Activated T-cell treated with anti-CD3 and anti-CD28 coated beads for 1 hour (primary cell): Measurements from ENCODE around the gene MEGF6.
"Not testable (repeated sequence)": the region's sequence is repeated elsewhere in the genome, so short reads cannot be mapped to it uniquely, and the experiment has no call there.

Source experiments
- DNase-seq: peaks from one replicate; pipeline ENCODE4 v3.0.0-alpha.2; 2020; ENCODE audit warnings: low read depth

The MEGF6 gene

GRCh38 chr1:3595949-3596348 is 15.4 kb downstream of the MEGF6 start:
- DNase-seq, result no peak

- no peak for DNase-seq
These were observed 16.5 kb downstream of the MEGF6 start for GRCh38 chr1:3594706-3595377.

GRCh38 chr1:3593745-3594144 is 17.6 kb downstream of the MEGF6 start:
- DNase-seq, result no peak

GRCh38 chr1:3593334-3593733 is 18.0 kb downstream of the MEGF6 start:
- DNase-seq, result no peak

- no peak for DNase-seq
These were observed 20.1 kb downstream of the MEGF6 start for GRCh38 chr1:3590951-3591865.

- DNase-seq, result no peak
These were observed 21.1 kb downstream of the MEGF6 start for GRCh38 chr1:3590139-3590763.

GRCh38 chr1:3588395-3588794 is 22.9 kb downstream of the MEGF6 start:
- DNase-seq, result no peak

GRCh38 chr1:3586986-3587759 is 24.1 kb downstream of the MEGF6 start:
- DNase-seq, result no peak

- no peak for DNase-seq
These were observed 25.3 kb downstream of the MEGF6 start for GRCh38 chr1:3585940-3586568.

GRCh38 chr1:3585353-3585868 is 25.9 kb downstream of the MEGF6 start:
- DNase-seq, result not testable (repeated sequence)

GRCh38 chr1:3584915-3585314 is 26.4 kb downstream of the MEGF6 start:
- DNase-seq, result no peak

GRCh38 chr1:3583751-3584150 is 27.6 kb downstream of the MEGF6 start:
- DNase-seq, result not testable (repeated sequence)

- DNase-seq, result no peak
These were observed 29.8 kb downstream of the MEGF6 start for GRCh38 chr1:3581296-3582036.

GRCh38 chr1:3580231-3580630 is 31.1 kb downstream of the MEGF6 start:
- DNase-seq, result no peak

GRCh38 chr1:3579626-3580025 is 31.7 kb downstream of the MEGF6 start:
- DNase-seq, result no peak

- DNase-seq, result no peak
These were observed 32.4 kb downstream of the MEGF6 start for GRCh38 chr1:3578906-3579305.

GRCh38 chr1:3578433-3578805 is 32.9 kb downstream of the MEGF6 start:
- DNase-seq, result no peak

GRCh38 chr1:3577711-3578432 is 33.4 kb downstream of the MEGF6 start:
- DNase-seq, result no peak

GRCh38 chr1:3577300-3577699 is 34.0 kb downstream of the MEGF6 start:
- DNase-seq, result no peak

- no peak for DNase-seq
These were observed 35.3 kb downstream of the MEGF6 start for GRCh38 chr1:3575993-3576392.
